CD4-positive, alpha-beta T cell treated with Interferon alpha-2 for 1 hour (primary cell): ENCODE results near the gene TMEM51.
"Not testable (repeated sequence)": the region's sequence is repeated elsewhere in the genome, so short reads cannot be mapped to it uniquely, and the experiment has no call there.

Experiments
- DNase-seq, 2 donors: peaks; one replicate each; pipeline ENCODE4 v3.0.0-alpha.2; 2020 to 2022

Gene TMEM51

DNA sequence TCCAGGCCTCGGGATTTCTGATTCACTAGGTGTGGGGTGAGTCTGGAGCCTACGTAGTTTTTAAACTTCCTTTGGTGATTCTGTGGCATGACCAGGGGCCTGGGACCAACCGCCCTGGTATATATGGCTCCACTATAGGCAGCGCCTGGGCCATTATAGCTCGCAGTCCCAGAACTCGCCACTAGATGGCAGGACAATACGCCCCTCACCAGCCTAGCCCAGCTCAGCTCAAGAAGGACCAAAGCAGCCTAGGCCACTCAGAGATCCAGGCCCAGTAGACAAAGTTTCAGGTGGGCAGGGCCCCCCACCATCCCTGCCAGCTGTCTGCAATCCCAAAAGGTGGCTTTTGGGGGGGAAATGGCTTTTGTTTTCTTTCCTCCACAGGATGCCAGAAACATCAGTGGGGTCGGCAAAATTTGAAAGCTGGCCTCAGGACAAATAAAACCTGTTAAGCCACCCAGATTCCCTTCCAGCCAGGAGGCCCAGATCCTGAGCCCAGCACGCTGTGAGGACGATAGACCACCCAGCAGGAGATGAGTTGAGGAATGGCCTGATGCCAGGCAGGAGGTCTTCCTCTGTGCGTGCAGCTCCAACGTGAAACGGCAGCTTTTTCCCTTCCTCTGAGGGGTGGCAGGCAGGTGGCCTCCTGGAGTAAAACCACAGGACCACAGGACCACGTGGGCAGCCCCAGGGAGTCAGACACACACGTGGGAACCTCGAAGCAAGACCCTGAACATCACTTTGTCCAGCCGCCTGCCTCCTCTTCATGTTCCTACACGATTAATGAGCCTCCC lies 24.8 kb upstream of the TMEM51 start:
- DNase-seq: peak; percentile 51 to 67

DNA sequence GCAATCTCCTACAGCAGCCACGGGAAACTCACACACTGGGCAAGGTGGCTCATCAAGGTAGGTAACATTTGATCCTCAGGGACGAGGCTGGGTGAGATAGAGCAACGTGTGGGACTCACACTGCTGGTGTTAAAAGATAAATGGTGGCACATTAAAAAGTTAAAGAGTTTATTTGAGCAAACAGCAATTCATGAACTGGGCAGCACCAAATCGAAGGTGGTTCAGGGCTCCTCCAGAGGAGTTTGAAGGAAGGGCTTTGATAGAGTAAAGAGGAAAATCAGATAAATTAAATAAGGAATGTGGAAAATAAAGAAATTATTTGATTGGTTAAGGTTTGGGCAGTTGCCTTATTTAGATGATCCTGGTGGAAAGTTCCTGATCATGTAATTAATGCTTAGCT lies 23.6 kb upstream of the TMEM51 start:
- no peak for DNase-seq

GRCh38 chr1:15130607-15131006 lies 22.9 kb upstream of the TMEM51 start:
- DNase-seq: no peak

GRCh38 chr1:15132965-15133364 lies 20.6 kb upstream of the TMEM51 start:
- no peak for DNase-seq

DNA sequence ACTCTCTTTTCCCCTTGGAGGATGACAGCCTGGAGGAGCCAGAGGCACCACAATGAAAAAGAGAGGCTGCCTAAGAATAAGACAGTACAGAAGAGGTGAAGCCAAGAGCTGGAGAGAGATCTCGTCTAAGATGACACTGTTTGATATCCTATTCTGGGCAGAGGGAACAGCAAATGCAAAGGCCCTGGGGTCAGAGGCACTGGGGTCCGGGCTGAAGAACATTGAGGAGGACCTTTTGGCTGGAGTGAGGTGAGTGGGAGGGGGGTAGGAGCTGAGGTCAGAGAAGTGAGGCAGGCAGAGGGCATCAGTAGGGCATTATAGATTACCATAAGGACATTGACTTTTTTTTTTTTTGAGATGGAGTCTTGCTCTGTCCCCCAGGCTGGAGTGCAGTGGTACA lies 19.3 kb upstream of the TMEM51 start:
- DNase-seq: no peak

- DNase-seq: not testable (repeated sequence)
Observed at GRCh38 chr1:15135604-15136003, 17.9 kb upstream of the TMEM51 start.

GRCh38 chr1:15137809-15138208 lies 15.7 kb upstream of the TMEM51 start:
- DNase-seq: peak in 1 of 2 donors; percentile 36

- DNase-seq: no peak
Observed at GRCh38 chr1:15139654-15140350, 13.7 kb upstream of the TMEM51 start.

DNA sequence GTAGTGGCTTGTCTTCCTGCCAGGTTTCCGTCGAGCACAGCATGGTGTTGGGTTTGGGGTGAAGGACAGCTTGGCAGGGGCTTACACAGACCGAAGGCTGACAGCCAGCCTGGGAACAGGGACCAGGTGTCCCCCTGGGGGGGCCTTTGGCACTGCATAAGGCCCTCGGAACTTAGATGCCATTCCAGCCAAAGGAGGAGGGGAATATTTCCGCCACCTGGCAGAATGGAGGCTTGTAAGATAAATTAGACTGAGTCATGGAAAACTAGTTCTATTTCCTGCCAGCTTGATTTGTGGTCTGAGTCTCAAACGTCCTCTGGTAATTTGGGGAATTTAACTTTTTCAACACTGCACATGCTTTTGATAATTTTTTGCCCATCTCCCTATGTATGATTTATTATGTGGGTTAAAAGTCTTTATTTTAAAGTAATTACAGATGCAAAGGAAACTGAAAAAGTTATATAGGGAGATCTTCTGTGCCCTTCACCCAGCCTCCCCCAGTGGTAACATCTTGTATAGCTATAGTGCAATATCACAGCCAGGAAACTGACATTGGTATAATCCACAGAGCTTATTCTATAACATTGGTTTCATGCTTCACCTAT lies 11.5 kb upstream of the TMEM51 start:
- no peak for DNase-seq

- DNase-seq: no peak
Observed at GRCh38 chr1:15145327-15145726, 8.2 kb upstream of the TMEM51 start.

GRCh38 chr1:15146142-15146680 lies 7.3 kb upstream of the TMEM51 start:
- DNase-seq: no peak

DNA sequence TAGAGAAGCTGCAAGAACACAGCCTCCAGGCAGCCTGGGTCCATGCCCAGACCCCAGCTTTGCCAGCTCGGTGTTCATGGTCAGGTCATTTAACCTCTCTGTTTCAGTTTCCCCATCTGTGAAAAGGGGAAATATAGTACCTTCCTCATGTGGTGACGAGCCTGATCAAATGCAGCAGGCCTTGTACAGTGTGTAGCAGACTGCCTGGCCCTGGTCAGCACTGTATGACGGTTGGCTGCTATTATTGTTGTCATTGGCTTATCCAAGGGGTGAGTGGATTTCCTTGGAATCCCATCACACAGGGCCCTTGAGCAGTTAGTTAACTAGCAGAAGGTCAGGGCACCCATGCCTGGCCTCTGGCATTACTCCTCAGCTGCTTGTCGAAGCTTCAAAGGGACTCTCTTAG lies 6.6 kb upstream of the TMEM51 start:
- DNase-seq: peak; percentile 9 to 18

DNA sequence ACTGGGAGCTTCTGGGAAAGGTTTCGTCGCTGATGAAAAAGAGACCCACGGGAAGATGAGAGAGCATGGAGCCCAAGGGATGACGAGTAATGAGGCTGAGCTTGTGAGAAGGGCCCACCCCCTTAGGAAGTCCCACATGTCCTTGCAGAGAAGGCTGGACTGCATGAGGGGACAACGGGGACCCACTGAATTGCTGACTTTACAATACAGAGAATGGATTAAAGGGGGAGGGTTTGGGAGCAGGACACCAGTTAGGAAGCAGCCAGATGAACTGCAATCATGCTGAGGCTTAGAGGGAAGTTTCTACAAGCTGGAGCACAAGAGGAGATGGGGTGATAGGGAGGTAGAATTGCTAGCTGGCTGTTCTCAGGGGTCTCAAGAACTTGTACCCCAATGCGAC lies 5.5 kb upstream of the TMEM51 start:
- no peak for DNase-seq

DNA sequence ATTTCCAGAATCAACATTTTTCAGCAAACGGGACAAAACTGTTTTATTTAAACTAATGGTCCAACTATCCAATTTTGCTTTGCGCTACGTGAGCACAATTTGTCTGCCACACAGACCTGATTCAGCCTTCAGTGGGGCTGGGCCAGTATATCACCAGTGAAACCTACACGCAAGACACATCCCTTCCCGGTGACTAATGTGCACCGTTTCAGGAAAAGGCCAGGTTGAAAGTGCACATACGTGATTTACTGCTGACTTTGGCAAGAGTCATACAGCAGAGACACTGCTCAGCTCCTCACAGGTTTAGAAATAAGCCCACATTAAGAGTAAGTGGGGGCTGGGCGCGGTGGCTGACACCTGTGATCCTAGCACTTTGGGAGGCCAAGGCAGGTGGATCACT lies 5.1 kb upstream of the TMEM51 start:
- DNase-seq: no peak

GRCh38 chr1:15148941-15149340 lies 4.6 kb upstream of the TMEM51 start:
- DNase-seq: no peak

DNA sequence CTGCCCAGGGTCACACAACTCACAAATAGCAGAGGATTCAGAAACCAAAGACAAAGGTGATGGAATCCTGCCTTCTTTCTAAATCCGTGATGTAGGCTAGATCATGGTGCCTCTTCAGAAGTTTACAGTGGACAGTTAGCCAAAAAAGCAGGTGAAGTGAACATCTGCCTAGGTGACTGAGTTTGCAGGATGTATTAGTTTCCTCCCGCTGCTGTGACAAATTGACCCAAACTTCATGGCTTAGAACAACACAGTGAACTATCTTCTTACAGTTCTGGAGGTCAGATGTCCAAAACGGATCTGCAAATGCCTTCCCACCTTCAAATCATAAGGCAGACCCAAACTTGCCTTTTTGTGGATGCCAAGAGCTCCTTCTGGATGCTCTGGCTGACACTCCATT lies 3.2 kb upstream of the TMEM51 start:
- no peak for DNase-seq

GRCh38 chr1:15151377-15151806 lies 2.2 kb upstream of the TMEM51 start:
- no peak for DNase-seq

DNA sequence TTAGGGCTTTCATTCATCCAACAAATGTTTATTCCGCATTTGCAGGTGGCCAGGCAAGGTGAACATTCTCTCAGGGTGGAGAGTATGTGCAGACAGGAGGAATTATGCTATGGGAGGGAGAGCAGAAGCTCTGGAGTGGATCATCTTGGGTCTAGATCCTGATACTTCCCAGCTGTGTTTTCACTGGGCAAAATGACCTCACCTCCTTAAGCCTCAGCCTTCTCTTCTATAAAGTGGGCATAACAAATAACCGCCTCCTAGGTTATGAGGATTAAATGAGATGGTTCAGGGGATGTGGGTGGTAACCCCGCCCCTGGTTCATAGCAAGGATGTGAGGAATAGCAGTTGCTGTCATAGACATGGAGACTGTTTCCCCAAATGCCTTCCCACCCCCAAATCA lies 1.7 kb upstream of the TMEM51 start:
- DNase-seq: no peak

DNA sequence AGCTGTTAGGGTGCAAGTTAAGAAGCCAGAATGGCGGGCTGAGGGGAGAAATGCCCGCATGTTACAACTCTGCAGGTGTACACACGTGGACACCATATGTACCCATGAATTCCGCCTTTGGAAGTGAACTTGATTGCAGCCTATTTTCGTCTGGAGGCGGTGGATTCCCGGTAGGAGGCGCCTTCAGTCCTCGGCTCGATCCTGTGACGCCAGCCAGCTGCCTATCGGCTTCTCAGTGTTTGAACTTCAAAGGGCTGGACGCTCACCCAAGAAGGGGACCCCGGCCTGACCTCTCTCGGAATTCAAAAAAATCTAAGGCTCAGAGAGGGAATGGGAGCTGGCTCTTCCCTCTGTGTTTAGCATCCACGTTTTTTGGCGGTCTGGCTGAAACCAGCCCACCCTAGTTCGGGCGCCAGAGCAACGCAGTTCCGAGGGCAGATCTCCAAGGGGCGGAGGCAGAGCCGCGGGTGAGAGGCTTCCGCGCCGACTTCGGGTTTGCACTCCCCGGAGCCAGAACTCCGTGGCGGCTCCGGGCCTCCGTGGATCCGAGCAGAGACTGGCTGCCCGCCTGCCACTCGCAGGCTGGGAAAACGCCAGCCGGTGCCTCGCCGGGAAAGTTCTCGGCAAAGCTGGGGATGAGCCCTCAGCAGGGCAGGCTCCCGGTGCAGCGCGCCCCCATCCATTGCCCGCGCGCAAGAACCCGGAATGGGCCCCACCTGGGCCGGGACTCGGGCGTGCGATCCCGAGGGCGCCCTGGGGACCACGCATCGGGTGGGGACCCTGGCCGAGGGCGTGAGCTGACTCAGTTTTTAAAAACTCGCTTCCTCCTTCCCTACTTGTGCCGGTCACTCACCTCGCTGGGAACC lies 996 bp upstream of the TMEM51 start:
- DNase-seq: peak; percentile 7 to 21

GRCh38 chr1:15153842-15154479 lies 414 bp downstream of the TMEM51 start:
- peak; percentile 18 for DNase-seq

DNA sequence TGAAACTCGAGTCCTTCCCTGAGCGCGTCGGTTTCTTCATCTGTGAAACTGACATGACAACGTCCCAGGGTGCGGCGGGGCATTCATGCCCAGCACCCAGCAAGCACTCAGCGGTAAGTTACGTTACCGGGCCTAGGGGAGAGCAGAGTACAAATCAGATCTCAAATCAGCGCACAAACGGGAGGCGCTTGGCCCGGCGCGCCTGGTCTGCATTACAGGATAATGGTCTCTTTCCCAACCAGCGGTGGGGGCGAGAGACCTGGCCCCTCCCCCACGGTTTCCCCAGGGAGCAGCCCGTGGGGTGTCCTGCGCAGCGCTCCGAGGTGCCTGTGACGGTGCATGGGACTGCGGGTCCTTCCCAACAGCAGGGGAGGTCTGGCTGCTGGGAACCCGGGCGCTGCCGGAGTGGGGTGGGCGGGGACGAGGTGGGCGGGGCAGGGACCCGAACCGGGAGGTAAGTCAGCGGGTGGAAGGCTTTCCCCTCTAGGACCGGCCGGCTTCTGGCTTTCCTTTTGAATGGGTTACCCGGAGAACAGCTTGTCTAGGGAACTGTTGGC lies 1.0 kb downstream of the TMEM51 start:
- DNase-seq: no peak

GRCh38 chr1:15155191-15155590 lies 1.6 kb downstream of the TMEM51 start:
- DNase-seq: no peak
